OCI-LY1 (cell line): Measurements from ENCODE around the gene CUBN.

Experiments used
- EZH2 ChIP-seq: fragments of 200-600 bp; sonication (generic), shearing (Covaris generic); IDR thresholded peaks from 2 replicates; pipeline ENCODE4 v1.8.0; 2017; ENCODE audit warnings: borderline replicate concordance, mixed run types, mild to moderate bottlenecking, antibody characterized with exemption, low read length, moderate library complexity, mixed read lengths
- TF ChIP-seq, protein P1 (sequence below): fragments of 200-600 bp; sonication (generic), shearing (Covaris generic); IDR thresholded peaks from 2 replicates; pipeline ENCODE4 v1.5.1; 2017; ENCODE audit warnings: mild to moderate bottlenecking, antibody characterized with exemption, low read length, moderate library complexity, mixed read lengths

DNA sequence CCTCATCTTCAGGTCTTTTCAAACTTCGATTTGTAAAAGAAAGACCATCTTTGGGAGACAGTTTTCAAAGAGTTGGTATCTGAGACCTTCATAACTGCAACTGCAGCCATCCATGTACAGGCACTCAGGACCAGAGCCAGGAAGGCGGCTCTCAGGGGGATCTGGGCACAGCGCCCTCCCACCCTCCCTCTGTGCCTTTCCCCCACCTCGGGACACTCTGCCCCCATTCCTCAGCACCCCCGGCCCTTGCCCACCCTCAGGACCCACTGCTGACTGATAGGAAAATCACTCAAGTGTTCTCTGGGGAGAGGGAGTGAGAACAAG is 143.6 kb downstream of the CUBN start:
- TF ChIP-seq, protein P1, sequence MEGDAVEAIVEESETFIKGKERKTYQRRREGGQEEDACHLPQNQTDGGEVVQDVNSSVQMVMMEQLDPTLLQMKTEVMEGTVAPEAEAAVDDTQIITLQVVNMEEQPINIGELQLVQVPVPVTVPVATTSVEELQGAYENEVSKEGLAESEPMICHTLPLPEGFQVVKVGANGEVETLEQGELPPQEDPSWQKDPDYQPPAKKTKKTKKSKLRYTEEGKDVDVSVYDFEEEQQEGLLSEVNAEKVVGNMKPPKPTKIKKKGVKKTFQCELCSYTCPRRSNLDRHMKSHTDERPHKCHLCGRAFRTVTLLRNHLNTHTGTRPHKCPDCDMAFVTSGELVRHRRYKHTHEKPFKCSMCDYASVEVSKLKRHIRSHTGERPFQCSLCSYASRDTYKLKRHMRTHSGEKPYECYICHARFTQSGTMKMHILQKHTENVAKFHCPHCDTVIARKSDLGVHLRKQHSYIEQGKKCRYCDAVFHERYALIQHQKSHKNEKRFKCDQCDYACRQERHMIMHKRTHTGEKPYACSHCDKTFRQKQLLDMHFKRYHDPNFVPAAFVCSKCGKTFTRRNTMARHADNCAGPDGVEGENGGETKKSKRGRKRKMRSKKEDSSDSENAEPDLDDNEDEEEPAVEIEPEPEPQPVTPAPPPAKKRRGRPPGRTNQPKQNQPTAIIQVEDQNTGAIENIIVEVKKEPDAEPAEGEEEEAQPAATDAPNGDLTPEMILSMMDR = no peak
- TF ChIP-seq EZH2 = no peak
